ENCODE results near the gene NBEAL1.
A peak's percentile ranks its signal among the peaks of the same experiment; 100 is the strongest.
"Not testable (repeated sequence)": the region's sequence is repeated elsewhere in the genome, so short reads cannot be mapped to it uniquely, and the experiment has no call there.

The NBEAL1 gene

GRCh38 chr2:203122317-203122986, 107.8 kb downstream of the NBEAL1 start:
- no peak for DNase-seq

- no peak for DNase-seq
Measured at GRCh38 chr2:203126996-203127395, 112.3 kb downstream of the NBEAL1 start.

- no peak for DNase-seq
Measured at GRCh38 chr2:203135105-203135504, 120.4 kb downstream of the NBEAL1 start.

DNA sequence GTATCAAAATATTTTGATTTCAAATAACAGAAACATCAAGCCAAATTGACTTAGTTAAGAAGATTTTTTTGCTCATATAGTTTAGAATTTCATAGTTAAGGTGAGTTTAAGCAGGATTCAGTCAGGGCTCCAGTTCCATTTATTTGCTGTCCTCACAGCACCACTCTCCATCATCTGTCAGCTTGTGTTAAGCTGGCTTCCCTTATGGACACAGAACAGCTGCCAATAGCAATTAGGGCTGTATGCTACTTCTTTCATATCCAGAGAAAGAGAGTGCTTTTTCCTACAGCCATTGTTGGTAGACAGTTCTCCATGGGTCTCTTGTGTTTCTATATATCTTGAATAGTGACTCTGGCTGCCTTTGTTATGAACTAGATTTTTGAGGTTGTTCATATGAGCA, 128.7 kb downstream of the NBEAL1 start:
- DNase-seq = no peak

- no peak for DNase-seq
Measured at GRCh38 chr2:203149194-203149593, 134.5 kb downstream of the NBEAL1 start.

GRCh38 chr2:203155406-203155805, 140.7 kb downstream of the NBEAL1 start:
- no peak for DNase-seq

DNA sequence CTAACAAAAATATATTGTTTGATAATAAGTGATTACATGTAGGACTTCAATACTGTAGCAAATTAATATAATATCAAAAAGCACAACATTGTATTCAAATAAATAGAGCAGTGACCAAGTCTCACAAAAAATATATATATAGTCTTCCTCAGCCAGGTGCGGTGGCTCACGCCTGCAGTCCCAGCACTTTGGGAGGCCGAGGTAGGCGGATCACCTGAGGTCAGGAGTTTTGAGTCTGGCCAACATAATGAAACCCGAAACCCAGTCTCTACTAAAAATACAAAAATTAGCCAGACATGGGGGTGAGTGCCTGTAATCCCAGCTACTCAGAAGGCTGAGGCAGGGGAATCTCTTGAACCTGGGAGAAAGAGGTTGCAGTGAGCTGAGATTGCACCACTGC, 148.0 kb downstream of the NBEAL1 start:
- DNase-seq = not testable (repeated sequence)

DNA sequence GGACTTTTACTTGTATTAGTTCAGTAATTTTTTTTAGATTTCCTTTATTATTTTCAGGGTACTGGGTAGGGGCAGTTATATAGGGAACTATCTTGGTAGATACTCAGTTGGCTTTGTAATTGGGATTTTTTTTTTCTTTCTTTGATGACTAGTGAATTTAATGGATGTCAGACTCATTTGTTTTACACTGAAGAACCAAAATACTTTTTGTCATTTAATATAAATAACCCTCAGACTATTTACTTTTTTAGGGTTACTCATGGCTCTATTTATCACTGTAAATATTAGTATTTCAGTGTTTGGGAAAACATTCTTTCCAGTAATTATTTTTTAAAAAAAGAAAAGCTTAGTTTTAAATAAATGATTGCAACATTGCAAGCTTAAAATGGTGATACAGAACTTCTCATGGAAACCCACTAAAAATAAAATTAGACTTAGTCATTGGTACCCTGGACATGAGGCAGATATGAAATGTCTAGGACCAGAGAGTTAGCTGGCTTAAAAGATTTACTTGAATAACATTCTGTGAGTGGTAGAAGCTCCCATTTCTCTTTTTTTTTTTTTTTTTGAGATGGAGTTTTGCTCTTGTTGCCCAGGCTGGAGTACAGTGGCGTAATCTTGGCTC, 149.7 kb downstream of the NBEAL1 start:
- no peak for DNase-seq

GRCh38 chr2:203167751-203168150, 153.1 kb downstream of the NBEAL1 start:
- DNase-seq = no peak

DNA sequence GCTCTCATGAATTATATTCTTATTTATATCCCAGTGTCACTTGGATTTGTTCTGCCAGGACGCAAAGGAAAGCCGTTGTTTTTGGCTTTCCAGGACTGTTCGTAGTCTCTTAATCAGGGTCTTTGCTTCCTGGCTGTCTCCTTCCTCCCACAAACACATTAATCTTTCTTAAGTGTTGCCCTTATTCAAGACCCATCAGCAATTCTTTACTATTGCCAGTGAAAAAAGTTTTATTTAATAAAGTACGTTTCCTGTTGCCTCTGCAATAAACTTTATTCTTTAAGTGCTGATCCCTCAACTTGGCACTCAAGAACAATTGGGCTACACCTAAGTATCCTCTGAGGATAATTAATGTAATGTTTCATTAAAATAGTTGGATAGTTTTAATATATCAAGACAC, 155.8 kb downstream of the NBEAL1 start:
- DNase-seq = no peak

GRCh38 chr2:203175371-203175770, 160.7 kb downstream of the NBEAL1 start:
- DNase-seq = no peak

GRCh38 chr2:203177361-203177760, 162.7 kb downstream of the NBEAL1 start:
- no peak for DNase-seq

DNA sequence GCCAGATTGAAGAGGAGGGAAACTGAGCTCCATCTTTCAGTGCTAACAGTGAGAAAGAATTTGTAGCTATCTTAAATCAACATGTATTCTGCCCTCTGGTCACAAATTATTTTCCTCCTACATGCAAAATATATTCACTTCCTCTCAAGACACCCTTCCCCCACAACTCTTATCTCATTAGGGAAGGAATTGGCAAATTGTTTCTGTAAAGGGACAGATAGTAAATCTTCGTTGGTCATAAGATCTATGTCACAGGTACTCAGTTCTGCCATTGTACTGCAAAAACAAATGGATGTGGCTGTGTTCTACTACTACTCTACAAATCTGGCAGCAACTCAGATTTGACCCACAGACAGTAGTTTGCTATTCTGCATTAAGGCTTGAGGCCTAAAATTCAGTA, 171.2 kb downstream of the NBEAL1 start:
- no peak for DNase-seq

DNA sequence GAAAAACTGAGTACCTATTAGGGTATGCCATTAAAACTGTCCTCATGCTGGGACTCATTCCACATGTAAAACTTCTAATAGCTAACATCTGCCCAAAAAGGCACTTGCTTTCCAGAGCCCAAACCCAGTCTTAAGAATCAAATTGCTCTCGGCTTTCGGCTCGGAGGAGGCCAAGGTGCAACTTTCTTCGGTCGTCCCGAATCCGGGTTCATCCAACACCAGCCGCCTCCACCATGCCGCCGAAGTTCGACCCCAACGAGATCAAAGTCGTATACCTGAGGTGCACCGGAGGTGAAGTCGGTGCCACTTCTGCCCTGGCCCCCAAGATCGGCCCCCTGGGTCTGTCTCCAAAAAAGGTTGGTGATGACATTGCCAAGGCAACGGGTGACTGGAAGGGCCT, 175.9 kb downstream of the NBEAL1 start:
- DNase-seq = not testable (repeated sequence)

GRCh38 chr2:203191026-203191425, 176.4 kb downstream of the NBEAL1 start:
- not testable (repeated sequence) for DNase-seq

GRCh38 chr2:203191961-203192360, 177.3 kb downstream of the NBEAL1 start:
- no peak for DNase-seq

GRCh38 chr2:203195331-203196036, 180.8 kb downstream of the NBEAL1 start:
- DNase-seq = no peak

GRCh38 chr2:203200866-203201265, 186.2 kb downstream of the NBEAL1 start:
- no peak for DNase-seq

GRCh38 chr2:203201426-203201825, 186.8 kb downstream of the NBEAL1 start:
- DNase-seq = no peak

DNA sequence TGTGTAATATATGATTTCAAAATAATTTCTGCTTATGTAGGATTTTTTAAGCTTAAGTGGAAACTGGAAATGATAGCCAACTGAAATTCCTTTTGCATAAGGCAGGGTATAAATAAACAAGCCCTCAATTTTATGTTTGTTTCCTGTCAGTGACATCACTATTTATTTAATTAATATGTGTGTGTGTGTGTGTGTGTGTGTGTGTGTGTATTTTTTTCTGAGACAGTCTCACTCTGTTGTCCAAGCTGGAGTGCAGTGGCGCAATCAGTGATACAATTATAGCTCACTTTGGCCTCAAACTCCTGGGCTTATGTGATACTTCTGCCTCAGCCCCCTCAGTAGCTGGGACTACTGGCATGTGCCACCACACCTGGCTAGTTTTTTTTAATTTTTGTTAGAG, 194.9 kb downstream of the NBEAL1 start:
- DNase-seq = no peak

DNA sequence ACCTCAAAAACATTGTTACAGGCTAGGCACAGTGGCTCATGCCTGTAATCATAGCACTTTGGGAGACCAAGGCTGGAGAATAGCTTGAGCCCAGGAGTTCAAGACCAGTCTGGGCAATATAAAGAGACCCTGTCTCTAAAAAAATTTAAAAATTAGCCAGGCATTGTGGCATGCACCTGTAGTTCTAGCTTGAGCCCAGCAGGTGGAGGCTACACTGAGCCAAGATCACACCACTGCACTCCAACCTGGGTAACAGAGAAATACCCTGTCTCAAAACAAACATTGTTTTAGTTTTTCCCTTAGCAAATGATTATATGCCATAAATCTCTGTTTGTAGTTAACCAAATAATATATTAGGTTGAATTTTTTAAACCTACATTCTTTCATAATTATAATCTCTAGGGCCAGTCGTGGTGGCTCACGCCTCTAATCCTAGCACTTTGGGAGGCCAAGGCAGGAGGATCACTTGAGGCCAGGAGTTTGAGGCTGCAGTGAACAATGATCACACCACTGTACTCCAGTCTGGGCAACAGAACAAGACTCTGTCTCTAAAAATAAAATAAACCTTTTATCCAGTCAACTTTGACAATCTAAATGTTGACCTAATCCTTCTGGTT, 210.9 kb downstream of the NBEAL1 start:
- DNase-seq = peak in 1 of 2 experiments; percentile 1

DNA sequence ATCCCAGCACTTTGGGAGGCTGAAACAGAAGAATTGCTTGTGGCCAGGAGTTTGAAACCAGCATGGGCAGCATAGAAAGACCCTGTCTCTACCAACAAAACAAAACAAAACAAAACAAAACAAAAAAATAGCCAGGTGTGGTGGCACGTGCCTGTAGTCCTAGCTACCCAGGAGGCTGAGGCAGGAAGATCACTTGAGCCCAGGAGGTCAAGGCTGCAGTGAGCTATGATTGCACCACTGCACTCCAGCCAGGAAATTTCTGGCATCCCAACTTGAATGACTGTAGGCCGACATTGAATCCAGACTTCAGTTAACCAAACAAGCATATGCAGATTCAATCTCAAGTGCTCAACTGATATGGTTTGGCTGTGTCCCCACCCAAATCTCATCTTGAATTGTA, 215.0 kb downstream of the NBEAL1 start:
- not testable (repeated sequence) for DNase-seq

GRCh38 chr2:203237346-203238238, 222.9 kb downstream of the NBEAL1 start:
- DNase-seq = no peak
